ENCODE data around the gene IGF2BP2.
A peak's percentile ranks its signal among the peaks of the same experiment; 100 is the strongest.
"Not testable (repeated sequence)": the region's sequence is repeated elsewhere in the genome, so short reads cannot be mapped to it uniquely, and the experiment has no call there.

The IGF2BP2 gene

GRCh38 chr3:185697228-185697627, 127.6 kb downstream of the IGF2BP2 start:
- not testable (repeated sequence) for DNase-seq (ENCODE audit: low spot score in 2 of 2); H3K4me3 Mint-ChIP-seq; H3K4me1 Mint-ChIP-seq; ATAC-seq (replicated peaks; ENCODE audit: extremely low read depth, poor library complexity, severe bottlenecking); H3K9me3 Mint-ChIP-seq; H3K27ac Mint-ChIP-seq (ENCODE audit: low read depth); H3K36me3 Mint-ChIP-seq (ENCODE audit: insufficient read depth)
- peaks cover 26% of the 10 kb centered on the region for H3K27me3 Mint-ChIP-seq

GRCh38 chr3:185696039-185696438, 128.8 kb downstream of the IGF2BP2 start:
- peaks cover 16% of the 10 kb centered on the region for H3K27me3 Mint-ChIP-seq
- no peak overlapping the region for H3K4me3 Mint-ChIP-seq
- H3K9me3 Mint-ChIP-seq = no peaks in the 10 kb centered on the region
- ATAC-seq (replicated peaks; ENCODE audit: extremely low read depth, poor library complexity, severe bottlenecking) (no peak), DNase-seq (ENCODE audit: low spot score in 2 of 2) (no peak)
- no peaks in the 10 kb centered on the region for H3K4me1 Mint-ChIP-seq
- no peak overlapping the region for H3K27ac Mint-ChIP-seq (ENCODE audit: low read depth)
- H3K36me3 Mint-ChIP-seq (ENCODE audit: insufficient read depth) = no peaks in the 10 kb centered on the region

- H3K4me3 Mint-ChIP-seq = no peak overlapping the region
- H3K36me3 Mint-ChIP-seq (ENCODE audit: insufficient read depth) = no peaks in the 10 kb centered on the region
- DNase-seq (ENCODE audit: low spot score in 2 of 2) (no peak), ATAC-seq (replicated peaks; ENCODE audit: extremely low read depth, poor library complexity, severe bottlenecking) (no peak)
- no peaks in the 10 kb centered on the region for H3K9me3 Mint-ChIP-seq
- no peaks in the 10 kb centered on the region for H3K4me1 Mint-ChIP-seq
- peaks cover 8% of the 10 kb centered on the region for H3K27me3 Mint-ChIP-seq
- H3K27ac Mint-ChIP-seq (ENCODE audit: low read depth) = no peak overlapping the region
These were observed 130.7 kb downstream of the IGF2BP2 start for GRCh38 chr3:185693985-185694653.

GRCh38 chr3:185691622-185692021, 133.2 kb downstream of the IGF2BP2 start:
- no peaks in the 10 kb centered on the region for H3K4me1 Mint-ChIP-seq
- H3K27me3 Mint-ChIP-seq = peaks cover 19% of the 10 kb centered on the region
- no peak overlapping the region for H3K4me3 Mint-ChIP-seq
- no peaks in the 10 kb centered on the region for H3K9me3 Mint-ChIP-seq
- H3K27ac Mint-ChIP-seq (ENCODE audit: low read depth) = no peak overlapping the region
- ATAC-seq (replicated peaks; ENCODE audit: extremely low read depth, poor library complexity, severe bottlenecking) = no peak
- no peak for DNase-seq (ENCODE audit: low spot score in 2 of 2)
- H3K36me3 Mint-ChIP-seq (ENCODE audit: insufficient read depth) = no peaks in the 10 kb centered on the region

DNA sequence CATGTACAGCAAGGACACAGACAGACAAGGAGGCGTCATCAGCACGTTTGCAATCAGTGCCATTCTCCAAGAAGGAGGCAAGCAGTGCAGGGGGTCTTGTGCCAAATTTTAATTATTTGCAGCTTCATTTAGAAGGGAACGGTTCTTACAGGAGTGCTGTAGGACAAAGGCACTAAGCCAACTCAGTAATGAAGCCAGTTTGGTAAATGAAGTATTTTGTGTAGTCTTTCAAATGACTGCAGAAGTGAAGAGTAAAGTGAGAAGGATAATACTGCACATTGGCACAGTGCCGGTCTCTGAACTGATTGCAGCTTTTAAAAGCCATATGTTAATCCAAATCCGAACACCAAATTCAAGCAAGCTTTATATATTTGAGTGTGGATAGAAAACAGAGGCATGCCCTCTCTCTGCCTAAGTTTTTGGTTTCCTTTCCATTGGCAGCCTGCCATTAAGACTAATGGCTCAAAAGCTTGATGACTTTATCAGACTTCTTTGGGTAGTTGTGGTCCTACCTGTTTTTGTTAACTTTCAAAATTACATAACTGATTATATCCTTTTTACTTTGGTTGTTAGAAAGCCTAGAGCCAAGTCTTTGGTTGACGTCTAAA, 137.5 kb downstream of the IGF2BP2 start:
- ATAC-seq (replicated peaks; ENCODE audit: extremely low read depth, poor library complexity, severe bottlenecking) = no peak
- no peaks in the 10 kb centered on the region for H3K36me3 Mint-ChIP-seq (ENCODE audit: insufficient read depth)
- H3K27ac Mint-ChIP-seq (ENCODE audit: low read depth) = peak overlapping the region; percentile 14
- no peak for DNase-seq (ENCODE audit: low spot score in 2 of 2)
- H3K9me3 Mint-ChIP-seq = no peaks in the 10 kb centered on the region
- H3K27me3 Mint-ChIP-seq = peaks cover 43% of the 10 kb centered on the region
- H3K4me1 Mint-ChIP-seq = no peaks in the 10 kb centered on the region
- no peak overlapping the region for H3K4me3 Mint-ChIP-seq

DNA sequence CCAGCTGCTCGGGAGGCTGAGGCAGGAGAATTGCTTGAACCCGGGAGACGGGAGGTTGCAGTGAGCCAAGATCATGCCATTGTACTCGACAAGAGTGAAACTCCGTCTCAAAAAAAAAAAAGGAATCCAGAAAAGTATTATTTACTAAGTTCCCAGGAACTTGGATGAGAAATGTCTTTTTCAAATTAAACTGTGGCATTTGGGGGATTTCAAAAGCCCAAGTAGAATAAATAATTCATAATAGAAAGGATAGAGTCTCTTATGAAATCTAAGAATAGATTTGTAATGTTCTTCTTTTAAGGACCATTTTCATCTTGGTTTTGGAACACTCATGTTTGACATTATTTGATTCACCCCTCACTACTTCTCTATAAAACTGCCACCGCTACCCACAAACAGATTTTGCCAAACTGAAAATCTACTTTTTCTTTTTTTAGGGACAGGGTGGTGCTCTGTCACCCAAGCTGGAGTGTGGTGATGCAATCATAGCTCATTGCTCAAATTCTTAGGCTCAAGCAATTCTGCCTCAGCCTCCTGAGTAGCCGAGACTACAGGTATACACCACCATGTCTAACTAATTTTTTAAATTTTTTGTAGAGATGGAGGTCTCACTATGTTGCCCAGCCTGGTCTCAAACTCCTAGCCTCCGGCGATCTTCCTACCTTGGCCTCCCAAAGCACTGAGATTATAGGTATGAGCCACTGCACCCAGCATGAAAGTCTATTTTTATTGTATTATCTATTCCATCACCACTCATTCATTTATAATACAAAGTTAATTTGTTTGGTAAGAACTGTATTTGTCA, 139.4 kb downstream of the IGF2BP2 start:
- Mint-ChIP-seq H3K4me1 (no peaks in the 10 kb centered on the region), H3K27me3 (peaks cover 52% of the 10 kb centered on the region), H3K27ac (ENCODE audit: low read depth) (no peak overlapping the region), H3K36me3 (ENCODE audit: insufficient read depth) (no peaks in the 10 kb centered on the region), H3K4me3 (no peak overlapping the region), H3K9me3 (no peaks in the 10 kb centered on the region)
- DNase-seq (ENCODE audit: low spot score in 2 of 2) (no peak), ATAC-seq (replicated peaks; ENCODE audit: extremely low read depth, poor library complexity, severe bottlenecking) (no peak)

- Mint-ChIP-seq H3K4me3 (no peak overlapping the region), H3K36me3 (ENCODE audit: insufficient read depth) (peaks cover under 1% of the 10 kb centered on the region), H3K27me3 (peaks cover 45% of the 10 kb centered on the region), H3K4me1 (no peaks in the 10 kb centered on the region), H3K27ac (ENCODE audit: low read depth) (no peak overlapping the region), H3K9me3 (peaks cover 17% of the 10 kb centered on the region)
- no peak for DNase-seq (ENCODE audit: low spot score in 2 of 2)
- ATAC-seq (replicated peaks; ENCODE audit: extremely low read depth, poor library complexity, severe bottlenecking) = no peak
These were observed 144.6 kb downstream of the IGF2BP2 start for GRCh38 chr3:185680231-185680630.

- peaks cover 17% of the 10 kb centered on the region for H3K9me3 Mint-ChIP-seq
- no peak for ATAC-seq (replicated peaks; ENCODE audit: extremely low read depth, poor library complexity, severe bottlenecking)
- H3K27ac Mint-ChIP-seq (ENCODE audit: low read depth) = no peak overlapping the region
These were observed 146.8 kb downstream of the IGF2BP2 start for GRCh38 chr3:185678027-185678426.

GRCh38 chr3:185677146-185677829, 147.6 kb downstream of the IGF2BP2 start:
- H3K9me3 Mint-ChIP-seq = peaks cover 17% of the 10 kb centered on the region
- H3K27me3 Mint-ChIP-seq = peaks cover 55% of the 10 kb centered on the region
- peaks cover 2% of the 10 kb centered on the region for H3K36me3 Mint-ChIP-seq (ENCODE audit: insufficient read depth)
- DNase-seq (ENCODE audit: low spot score in 2 of 2) (no peak), ATAC-seq (replicated peaks; ENCODE audit: extremely low read depth, poor library complexity, severe bottlenecking) (no peak)
- no peak overlapping the region for H3K4me3 Mint-ChIP-seq
- no peak overlapping the region for H3K27ac Mint-ChIP-seq (ENCODE audit: low read depth)
- H3K4me1 Mint-ChIP-seq = no peaks in the 10 kb centered on the region

More at GRCh38 chr3:185678027-185678426, 146.8 kb downstream of the IGF2BP2 start:
- no peak for DNase-seq (ENCODE audit: low spot score in 2 of 2)
- Mint-ChIP-seq H3K36me3 (ENCODE audit: insufficient read depth) (peaks cover 2% of the 10 kb centered on the region), H3K4me3 (no peak overlapping the region), H3K27me3 (peaks cover 55% of the 10 kb centered on the region), H3K4me1 (no peaks in the 10 kb centered on the region)

DNA sequence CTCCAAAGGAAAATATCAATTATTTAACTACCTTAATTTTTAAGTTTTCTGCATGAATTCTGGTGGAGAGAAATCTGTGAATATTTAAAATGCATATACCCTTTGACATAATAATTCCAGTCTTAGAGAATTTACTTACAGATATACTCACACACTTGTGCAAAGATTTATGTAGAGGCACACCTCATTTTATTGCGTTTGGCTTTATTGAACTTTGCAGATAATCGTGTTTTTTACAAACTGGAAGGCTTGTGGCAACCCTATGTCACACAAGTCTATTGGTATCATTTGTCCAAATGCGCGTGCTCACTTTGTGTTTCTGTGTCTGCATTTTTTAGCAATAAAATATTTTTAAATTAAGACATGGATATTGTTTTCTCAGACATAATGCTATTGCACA, 157.3 kb downstream of the IGF2BP2 start:
- ATAC-seq (replicated peaks; ENCODE audit: extremely low read depth, poor library complexity, severe bottlenecking) (no peak), DNase-seq (ENCODE audit: low spot score in 2 of 2) (no peak)
- Mint-ChIP-seq H3K27ac (ENCODE audit: low read depth) (no peak overlapping the region), H3K36me3 (ENCODE audit: insufficient read depth) (peaks cover 1% of the 10 kb centered on the region), H3K9me3 (no peaks in the 10 kb centered on the region), H3K4me1 (no peaks in the 10 kb centered on the region), H3K27me3 (peaks cover 33% of the 10 kb centered on the region), H3K4me3 (no peak overlapping the region)

DNA sequence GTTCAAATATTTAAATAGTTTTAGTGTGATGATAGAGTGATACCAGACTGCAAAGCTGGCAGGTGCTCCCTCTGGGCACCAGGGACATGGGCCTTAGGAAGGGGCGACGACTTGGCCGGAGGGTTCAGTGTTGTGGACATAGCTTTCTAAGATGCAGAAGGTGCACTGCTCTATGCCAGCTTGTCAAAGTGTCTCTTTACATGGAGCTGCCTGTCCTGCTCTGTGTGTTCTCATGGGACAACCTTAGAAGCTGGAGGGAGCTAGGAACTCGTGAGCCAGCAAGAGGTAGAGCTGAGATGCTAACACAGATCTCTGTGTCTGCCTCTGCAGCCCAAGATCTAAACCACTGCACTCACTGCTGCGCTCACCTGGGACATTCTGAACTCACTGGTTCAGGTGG, 160.9 kb downstream of the IGF2BP2 start:
- DNase-seq (ENCODE audit: low spot score in 2 of 2) (no peak), ATAC-seq (replicated peaks; ENCODE audit: extremely low read depth, poor library complexity, severe bottlenecking) (no peak)
- Mint-ChIP-seq H3K27me3 (peaks cover 46% of the 10 kb centered on the region), H3K4me3 (no peak overlapping the region), H3K27ac (ENCODE audit: low read depth) (no peak overlapping the region), H3K9me3 (no peaks in the 10 kb centered on the region), H3K4me1 (no peaks in the 10 kb centered on the region), H3K36me3 (ENCODE audit: insufficient read depth) (peaks cover 1% of the 10 kb centered on the region)

- no peaks in the 10 kb centered on the region for H3K9me3 Mint-ChIP-seq
- H3K27ac Mint-ChIP-seq (ENCODE audit: low read depth) = no peak overlapping the region
- ATAC-seq (replicated peaks; ENCODE audit: extremely low read depth, poor library complexity, severe bottlenecking) (no peak), DNase-seq (ENCODE audit: low spot score in 2 of 2) (no peak)
- H3K27me3 Mint-ChIP-seq = peaks cover 59% of the 10 kb centered on the region
- H3K4me1 Mint-ChIP-seq = no peaks in the 10 kb centered on the region
- no peaks in the 10 kb centered on the region for H3K36me3 Mint-ChIP-seq (ENCODE audit: insufficient read depth)
- H3K4me3 Mint-ChIP-seq = no peak overlapping the region
These were observed 163.1 kb downstream of the IGF2BP2 start for GRCh38 chr3:185661772-185662171.
